Fibroblast of villous mesenchyme (primary cell): ENCODE measurements around the gene NUMA1. TPM values are rescaled to one million over a fixed set of nuclear protein-coding genes. Genes with fewer than 3 reads are reported as not detected.

Experiments used
- DNase-seq: peaks from one replicate; pipeline ENCODE4 v3.0.0-alpha.2; 2010; ENCODE audit warnings: low read depth
- H3K4me3 ChIP-seq: 2 replicates; pipeline ENCODE4 v1.5.1; 2011; ENCODE audit warnings: low read depth, mild to moderate bottlenecking, low read length
- total RNA-seq: library from RNA; depleted of rRNA; stranded (reverse); fragments of >200 nt; gene quantifications from 2 replicates; pipeline ENCODE4 v1.2.3, GENCODE V29; 2012
- TF ChIP-seq, protein P1 (sequence below): IDR thresholded peaks from 2 replicates; pipeline ENCODE4 v1.5.1; 2012; ENCODE audit warnings: low read depth, mild to moderate bottlenecking, low read length; ENCODE audit not compliant: insufficient read depth

The NUMA1 gene
- total RNA-seq, 1 donor: 169 TPM

DNA sequence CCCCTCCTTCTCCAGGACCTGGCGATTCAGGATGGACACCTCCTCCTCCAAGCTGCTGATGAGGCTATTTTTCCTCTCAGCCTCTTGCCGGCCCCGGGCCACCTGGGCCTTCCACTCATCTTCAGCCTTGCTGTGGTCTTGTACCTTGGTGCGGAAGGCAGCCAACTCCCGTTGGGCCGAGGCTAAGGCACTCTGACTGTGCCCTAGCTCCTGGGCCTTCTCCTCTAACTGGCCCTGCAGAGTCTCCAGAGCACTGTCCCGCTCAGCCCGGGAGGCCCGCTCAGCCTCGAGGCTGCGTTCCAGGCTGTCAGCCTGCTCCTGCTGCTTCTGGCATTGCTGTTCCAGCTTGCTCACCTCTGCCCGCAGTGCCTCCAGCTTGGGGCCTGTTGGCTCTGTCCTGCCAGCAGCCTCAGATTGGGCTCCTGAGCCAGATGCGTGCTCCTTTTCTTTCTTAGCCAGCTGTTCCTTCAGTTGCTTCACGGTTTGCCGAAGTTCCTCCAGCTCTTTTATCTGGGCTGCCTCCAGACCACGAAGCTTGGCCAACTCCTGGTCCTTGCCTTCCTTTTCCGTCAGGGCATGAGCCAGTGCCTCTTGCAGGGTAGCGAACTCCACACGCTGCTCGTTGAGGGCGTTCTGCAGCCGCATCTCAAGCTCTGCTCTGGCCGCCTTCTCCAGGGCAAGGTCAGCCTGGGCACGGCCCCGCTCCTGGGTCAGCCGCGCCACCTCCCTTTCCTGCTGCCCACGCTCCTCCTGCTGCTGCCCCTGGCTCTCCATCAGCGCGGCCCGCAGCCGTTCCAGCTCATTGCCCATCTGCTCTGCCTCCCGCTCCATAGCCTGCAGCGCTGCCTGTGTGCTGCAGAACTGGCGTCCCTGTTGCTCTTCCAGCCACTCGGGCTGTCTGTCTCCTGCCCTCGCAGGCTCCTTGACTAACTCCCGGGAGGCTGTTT lies 66.3 kb downstream of the NUMA1 start:
- DNase-seq: no peak
- TF ChIP-seq, protein P1, sequence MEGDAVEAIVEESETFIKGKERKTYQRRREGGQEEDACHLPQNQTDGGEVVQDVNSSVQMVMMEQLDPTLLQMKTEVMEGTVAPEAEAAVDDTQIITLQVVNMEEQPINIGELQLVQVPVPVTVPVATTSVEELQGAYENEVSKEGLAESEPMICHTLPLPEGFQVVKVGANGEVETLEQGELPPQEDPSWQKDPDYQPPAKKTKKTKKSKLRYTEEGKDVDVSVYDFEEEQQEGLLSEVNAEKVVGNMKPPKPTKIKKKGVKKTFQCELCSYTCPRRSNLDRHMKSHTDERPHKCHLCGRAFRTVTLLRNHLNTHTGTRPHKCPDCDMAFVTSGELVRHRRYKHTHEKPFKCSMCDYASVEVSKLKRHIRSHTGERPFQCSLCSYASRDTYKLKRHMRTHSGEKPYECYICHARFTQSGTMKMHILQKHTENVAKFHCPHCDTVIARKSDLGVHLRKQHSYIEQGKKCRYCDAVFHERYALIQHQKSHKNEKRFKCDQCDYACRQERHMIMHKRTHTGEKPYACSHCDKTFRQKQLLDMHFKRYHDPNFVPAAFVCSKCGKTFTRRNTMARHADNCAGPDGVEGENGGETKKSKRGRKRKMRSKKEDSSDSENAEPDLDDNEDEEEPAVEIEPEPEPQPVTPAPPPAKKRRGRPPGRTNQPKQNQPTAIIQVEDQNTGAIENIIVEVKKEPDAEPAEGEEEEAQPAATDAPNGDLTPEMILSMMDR: no peak
- H3K4me3 ChIP-seq: no peak overlapping the region

DNA sequence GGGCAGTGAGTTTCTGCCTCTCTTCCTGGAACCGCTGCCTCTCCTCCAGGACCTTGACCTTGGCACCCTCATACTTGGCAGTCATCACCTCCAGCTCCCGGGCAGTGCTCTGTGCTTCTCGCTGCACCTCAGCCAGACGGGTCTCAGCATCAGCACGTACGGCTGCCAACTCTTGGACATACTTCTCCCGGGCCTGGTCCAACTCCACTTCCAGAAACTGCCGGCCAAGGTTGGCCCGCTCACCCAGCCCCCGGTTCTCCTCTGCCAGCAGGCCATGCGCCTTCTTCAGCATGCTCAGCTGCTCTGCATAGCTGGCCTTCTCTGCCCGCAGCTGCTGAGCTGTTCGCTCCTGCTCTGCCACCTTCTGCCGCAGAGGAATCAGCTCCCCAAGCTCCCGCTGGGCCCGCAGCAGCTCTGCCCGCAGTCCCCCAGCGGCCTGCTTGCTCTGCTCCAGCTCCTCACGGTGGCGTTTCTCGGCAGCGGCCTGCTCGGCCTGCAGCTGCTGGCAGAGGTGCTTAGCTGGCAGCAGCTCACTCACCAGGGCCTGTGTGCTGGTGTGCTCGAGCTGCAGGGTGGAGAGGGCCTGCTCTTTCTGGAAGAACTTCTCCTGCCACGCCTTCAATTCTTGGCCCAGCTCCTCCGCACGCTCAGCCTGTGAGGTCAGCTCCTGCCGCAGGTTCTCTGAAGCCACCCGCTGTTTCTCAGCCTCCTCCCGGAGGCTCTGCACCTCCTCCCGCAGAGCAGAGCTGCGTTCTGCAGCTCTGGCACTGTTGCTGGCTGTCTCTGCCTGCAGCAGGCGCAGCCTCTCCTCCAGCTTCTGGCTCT lies 67.2 kb downstream of the NUMA1 start:
- TF ChIP-seq, protein P1: no peak
- no peak overlapping the region for H3K4me3 ChIP-seq

DNA sequence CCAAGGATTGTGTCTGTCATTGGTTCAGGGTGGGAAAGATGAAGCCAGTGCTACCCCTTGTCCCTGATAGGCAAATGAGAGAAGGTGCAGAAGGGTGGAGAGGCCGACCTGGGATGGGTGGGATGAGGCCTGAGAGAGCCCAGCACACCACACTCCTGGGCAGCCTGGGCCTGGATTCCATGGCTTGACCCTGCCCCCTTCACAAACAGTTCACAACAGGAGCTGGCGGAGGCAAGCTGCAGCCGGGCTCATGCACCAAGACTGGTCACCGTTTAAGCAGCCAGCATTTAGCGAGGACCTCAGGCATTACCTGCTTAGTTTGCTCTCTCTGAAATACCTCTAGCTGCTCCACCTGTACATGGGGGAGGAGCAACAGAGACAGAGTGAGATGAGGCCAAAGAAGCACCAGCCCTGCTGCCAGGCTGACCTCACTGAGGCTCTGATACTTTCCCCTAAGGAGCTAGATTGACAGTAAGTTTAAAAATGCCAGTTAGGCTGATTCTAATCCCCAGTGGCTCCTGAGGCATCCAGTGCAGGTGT lies 68.2 kb downstream of the NUMA1 start:
- DNase-seq: no peak

More for the DNA sequence above, 67.2 kb downstream of the NUMA1 start:
- peak; percentile 61 for DNase-seq

DNA sequence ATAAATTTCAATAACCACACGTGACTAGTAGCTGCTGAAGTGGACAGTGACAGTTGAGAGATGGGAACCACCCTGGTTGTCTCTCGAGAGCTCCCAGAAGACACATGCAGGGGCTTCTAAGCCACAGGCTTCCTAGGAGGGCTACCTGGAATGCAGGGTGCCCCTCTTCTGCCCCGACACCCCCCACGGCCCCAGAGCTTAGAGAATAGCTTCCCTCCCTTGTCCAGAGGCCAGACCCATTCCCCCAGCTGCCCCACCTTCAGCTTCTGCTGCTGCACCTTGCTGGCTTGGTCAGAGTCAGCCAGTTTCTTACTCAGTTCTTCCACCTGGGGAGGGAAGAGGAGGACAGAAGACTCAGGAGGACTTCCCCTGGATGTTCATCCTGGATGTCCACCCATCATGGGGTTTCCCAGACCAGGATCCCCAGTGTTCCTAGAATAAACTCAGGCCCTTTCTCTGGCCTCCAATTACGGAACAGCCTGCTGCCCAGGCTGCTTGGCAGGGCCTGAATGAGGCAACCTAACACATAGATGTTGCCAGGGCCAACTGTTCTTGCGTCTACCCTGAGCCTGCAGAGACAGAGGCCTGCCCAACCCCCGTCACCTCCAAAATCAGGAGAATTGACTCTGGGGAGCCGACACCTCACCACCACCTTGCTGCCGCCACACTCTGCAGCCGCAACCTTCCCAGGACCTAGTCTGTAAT lies 69.7 kb downstream of the NUMA1 start:
- DNase-seq: no peak
- no peak overlapping the region for H3K4me3 ChIP-seq
- TF ChIP-seq, protein P1: no peak

More for the DNA sequence above, 68.2 kb downstream of the NUMA1 start:
- H3K4me3 ChIP-seq: no peak overlapping the region
- TF ChIP-seq, protein P1: no peak

DNA sequence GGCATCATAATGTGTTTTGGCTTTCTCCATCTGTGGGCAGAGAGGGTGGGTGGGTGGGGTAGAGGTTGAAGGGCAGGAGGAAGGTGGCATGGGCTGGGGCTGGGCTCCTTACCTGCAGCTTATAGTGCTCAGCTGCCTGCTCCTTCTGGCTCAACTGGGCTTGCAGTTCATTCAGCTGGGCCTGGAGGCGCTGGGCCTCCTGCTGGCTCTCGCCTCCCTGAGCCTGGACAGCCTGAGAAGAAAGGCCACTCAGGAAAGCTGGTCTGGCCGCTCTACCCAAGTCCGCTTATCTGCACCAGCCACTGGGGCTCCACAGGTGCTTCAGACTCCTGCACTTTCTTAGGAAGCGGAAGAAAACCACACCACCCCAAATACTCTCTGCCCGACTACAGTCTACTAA lies 71.2 kb downstream of the NUMA1 start:
- TF ChIP-seq, protein P1: no peak
- no peak overlapping the region for H3K4me3 ChIP-seq
- DNase-seq: no peak

DNA sequence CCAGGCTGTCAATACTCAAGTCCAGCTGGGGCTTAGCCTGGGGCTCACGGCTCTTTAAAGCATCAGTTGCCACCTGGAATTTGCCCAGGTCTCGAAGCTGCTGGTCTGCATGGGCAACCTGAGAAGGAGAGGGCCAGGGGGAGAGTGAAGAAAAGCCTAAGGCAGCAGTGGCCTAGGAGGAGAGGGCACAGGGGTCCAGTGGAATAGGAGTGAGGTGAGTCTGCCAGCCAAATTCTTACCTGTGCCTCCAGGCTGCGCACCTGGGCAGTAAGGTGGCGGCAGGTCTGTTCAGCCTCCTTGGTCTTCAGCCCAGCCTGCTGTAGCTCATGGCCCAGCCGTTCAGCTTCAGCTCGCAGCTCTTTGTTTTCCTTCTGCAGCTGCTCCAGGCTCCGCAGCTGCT lies 71.6 kb downstream of the NUMA1 start:
- DNase-seq: no peak
- no peak overlapping the region for H3K4me3 ChIP-seq
- TF ChIP-seq, protein P1: no peak
